MCF 10A (cell line): ENCODE measurements around the gene COL21A1. TPM values are rescaled to one million over a fixed set of nuclear protein-coding genes. Genes with fewer than 3 reads are reported as not detected.
"Not testable (repeated sequence)": the region's sequence is repeated elsewhere in the genome, so short reads cannot be mapped to it uniquely, and the experiment has no call there.

Experiments
- BruUV-seq: library from RNA; stranded (reverse); fragments of 400-500 nt; replicated peaks from 2 replicates; lab custom pipeline; 2021; lab: Mats Ljungman, UMichigan
- CTCF ChIA-PET: fragments of 300-600 bp; sonication (Branson Sonifier 250); formaldehyde crosslinking; extraction: SDS; loops from one replicate; lab custom pipeline; 2021; ENCODE audit warnings: antibody characterized with exemption, inconsistent platforms; lab: Yijun Ruan, JAX
- POLR2A ChIA-PET: fragments of 300-600, 350-650 bp; sonication (Branson Sonifier 250); formaldehyde crosslinking; extraction: SDS; loops from one replicate; lab custom pipeline; 2020; ENCODE audit warnings: antibody characterized with exemption, inconsistent platforms; lab: Yijun Ruan, JAX
- DNase-seq: peaks from one replicate; pipeline ENCODE4 v3.0.0-alpha.2; 2018; ENCODE audit not compliant: unreplicated experiment
- H3K27ac Mint-ChIP-seq: one replicate; pipeline ENCODE4 v1.8.0; 2022; ENCODE audit warnings: mild to moderate bottlenecking, low read depth, mixed read lengths; ENCODE audit not compliant: unreplicated experiment
- H3K27me3 Mint-ChIP-seq: one replicate; pipeline ENCODE4 v1.8.0; 2022; ENCODE audit warnings: mixed read lengths; ENCODE audit not compliant: insufficient read depth, unreplicated experiment
- H3K36me3 Mint-ChIP-seq: one replicate; pipeline ENCODE4 v1.8.0; 2022; ENCODE audit warnings: mild to moderate bottlenecking, moderate library complexity, mixed read lengths; ENCODE audit not compliant: insufficient read depth, unreplicated experiment
- H3K4me1 Mint-ChIP-seq: one replicate; pipeline ENCODE4 v1.8.0; 2022; ENCODE audit warnings: mixed read lengths; ENCODE audit not compliant: insufficient read depth, unreplicated experiment
- H3K4me3 Mint-ChIP-seq: one replicate; pipeline ENCODE4 v1.8.0; 2022; ENCODE audit warnings: mild to moderate bottlenecking, moderate library complexity, mixed read lengths; ENCODE audit not compliant: unreplicated experiment
- H3K9me3 Mint-ChIP-seq: one replicate; pipeline ENCODE4 v1.8.0; 2022; ENCODE audit warnings: mixed read lengths; ENCODE audit not compliant: unreplicated experiment
- intact Hi-C: fragments of 100-400 bp; cut with micrococcal nuclease; formaldehyde crosslinking; loops from 2 replicates; pipeline ENCODE4 v1.14.1; 2022
- total RNA-seq: library from RNA; stranded (reverse); gene quantifications from 2 replicates; pipeline ENCODE4 v1.2.3, GENCODE V29; 2022
- TF ChIP-seq, protein P1 (sequence below): fragments of 200-600 bp; IDR thresholded peaks from one replicate; pipeline ENCODE4 v1.8.0; 2022; ENCODE audit warnings: antibody characterized with exemption, mild to moderate bottlenecking; ENCODE audit not compliant: unreplicated experiment

Gene COL21A1
- total RNA-seq, 1 experiment from 2014 or later, result 1.8 TPM

DNA sequence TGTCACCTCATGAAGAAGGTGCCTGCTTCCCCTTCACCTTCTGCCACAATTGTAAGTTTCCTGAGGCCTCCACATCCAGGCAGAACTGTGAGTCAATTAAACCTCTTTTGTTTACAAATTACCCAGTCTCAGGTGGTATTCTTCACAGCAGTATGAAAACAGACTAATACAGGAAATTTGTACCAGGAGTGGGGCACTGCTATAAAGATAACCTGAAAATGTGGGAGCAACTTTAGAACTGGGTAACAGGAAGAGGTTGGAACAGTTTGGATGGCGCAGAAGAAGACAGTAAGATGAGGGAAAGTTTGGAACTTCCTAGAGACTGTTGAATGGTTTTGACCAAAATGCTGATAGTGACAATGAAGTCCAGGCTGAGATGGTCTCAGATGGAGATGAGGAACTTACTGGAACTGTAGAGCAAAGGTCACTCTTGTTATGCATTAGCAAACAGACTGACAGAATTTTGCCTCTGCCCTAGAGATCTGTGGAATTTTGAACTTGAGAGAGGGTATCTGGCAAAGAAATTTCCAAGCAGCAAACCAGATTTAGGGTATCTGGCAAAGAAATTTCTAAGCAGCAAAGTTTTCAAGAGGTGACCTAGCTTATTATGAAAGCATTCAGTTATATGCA lies 23.5 kb upstream of the COL21A1 start:
- no TSS peak for BruUV-seq
- Mint-ChIP-seq H3K4me3 (no peak overlapping the region), H3K4me1 (no peaks in the 10 kb centered on the region), H3K36me3 (no peaks in the 10 kb centered on the region), H3K9me3 (peaks cover 15% of the 10 kb centered on the region), H3K27me3 (no peaks in the 10 kb centered on the region), H3K27ac (no peak overlapping the region)
- intact Hi-C loops, result no loop called here
- TF ChIP-seq, protein P1, sequence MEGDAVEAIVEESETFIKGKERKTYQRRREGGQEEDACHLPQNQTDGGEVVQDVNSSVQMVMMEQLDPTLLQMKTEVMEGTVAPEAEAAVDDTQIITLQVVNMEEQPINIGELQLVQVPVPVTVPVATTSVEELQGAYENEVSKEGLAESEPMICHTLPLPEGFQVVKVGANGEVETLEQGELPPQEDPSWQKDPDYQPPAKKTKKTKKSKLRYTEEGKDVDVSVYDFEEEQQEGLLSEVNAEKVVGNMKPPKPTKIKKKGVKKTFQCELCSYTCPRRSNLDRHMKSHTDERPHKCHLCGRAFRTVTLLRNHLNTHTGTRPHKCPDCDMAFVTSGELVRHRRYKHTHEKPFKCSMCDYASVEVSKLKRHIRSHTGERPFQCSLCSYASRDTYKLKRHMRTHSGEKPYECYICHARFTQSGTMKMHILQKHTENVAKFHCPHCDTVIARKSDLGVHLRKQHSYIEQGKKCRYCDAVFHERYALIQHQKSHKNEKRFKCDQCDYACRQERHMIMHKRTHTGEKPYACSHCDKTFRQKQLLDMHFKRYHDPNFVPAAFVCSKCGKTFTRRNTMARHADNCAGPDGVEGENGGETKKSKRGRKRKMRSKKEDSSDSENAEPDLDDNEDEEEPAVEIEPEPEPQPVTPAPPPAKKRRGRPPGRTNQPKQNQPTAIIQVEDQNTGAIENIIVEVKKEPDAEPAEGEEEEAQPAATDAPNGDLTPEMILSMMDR, result no peak
- DNase-seq, result no peak
- ChIA-PET CTCF (interaction anchor here (0.5 kb wide), 1 partner anchor 981 kb away, joined by 3 read pairs; no protein-coding TSS in a partner anchor), POLR2A (no interaction called here)

DNA sequence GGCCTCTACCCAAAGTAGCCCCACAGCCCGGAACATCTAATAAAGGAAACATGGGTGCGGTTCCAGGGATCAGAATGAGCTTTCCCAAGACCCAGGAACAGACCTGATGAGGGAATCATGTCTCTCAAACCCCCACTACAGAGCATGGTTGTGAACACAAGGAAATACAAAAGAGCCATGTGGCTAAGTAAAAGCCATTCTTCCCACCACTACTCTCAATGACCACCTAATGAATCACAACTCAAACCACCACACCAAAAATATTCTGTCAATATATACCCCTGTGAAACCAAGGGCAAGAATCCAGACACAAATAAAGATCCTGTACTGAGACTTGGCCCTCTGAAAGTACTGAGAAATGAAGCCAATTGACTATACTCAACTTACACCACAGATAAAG lies 20.9 kb upstream of the COL21A1 start:
- Mint-ChIP-seq H3K36me3 (no peaks in the 10 kb centered on the region), H3K4me3 (no peak overlapping the region), H3K9me3 (peaks cover 10% of the 10 kb centered on the region), H3K27ac (no peak overlapping the region), H3K27me3 (no peaks in the 10 kb centered on the region), H3K4me1 (no peaks in the 10 kb centered on the region)
- no TSS peak for BruUV-seq
- ChIA-PET CTCF (interaction anchor here (0.9 kb wide), 1 partner anchor 12 kb away, joined by 3 read pairs; no protein-coding TSS in a partner anchor), POLR2A (interaction anchor here (1.4 kb wide), 1 partner anchor 8 kb away, joined by 4 read pairs; no protein-coding TSS in a partner anchor)
- DNase-seq, result no peak
- TF ChIP-seq, protein P1, result no peak
- intact Hi-C loops, result no loop called here

DNA sequence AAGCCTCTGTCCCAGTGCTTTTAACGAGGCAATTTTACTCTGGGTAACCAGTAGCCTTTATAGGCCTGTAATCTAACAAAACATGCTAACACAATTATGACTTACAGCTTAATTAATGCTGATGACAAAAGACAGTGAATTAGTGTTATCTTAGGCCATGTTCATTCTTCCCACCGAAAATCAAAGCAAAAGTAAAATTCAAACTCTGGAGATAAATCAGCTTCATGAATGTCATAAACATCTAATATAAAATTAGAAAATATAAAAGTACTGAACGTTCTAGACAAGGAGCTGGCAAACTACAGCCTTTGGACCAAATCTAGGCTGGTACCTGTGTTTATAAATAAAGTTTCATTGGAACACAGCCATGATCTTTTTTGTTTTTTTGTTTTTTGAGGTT lies 18.6 kb upstream of the COL21A1 start:
- DNase-seq, result no peak
- H3K9me3 Mint-ChIP-seq, result no peaks in the 10 kb centered on the region
- ChIA-PET POLR2A (interaction anchor here (0.9 kb wide), 1 partner anchor 14 kb away, joined by 3 read pairs; no protein-coding TSS in a partner anchor), CTCF (interaction anchor here (0.5 to 1.0 kb wide), 2 partner anchors 26 to 253 kb away, joined by 3 read pairs; no protein-coding TSS in a partner anchor)
- H3K27me3 Mint-ChIP-seq, result no peaks in the 10 kb centered on the region
- intact Hi-C loops, result no loop called here
- H3K36me3 Mint-ChIP-seq, result no peaks in the 10 kb centered on the region
- no peak overlapping the region for H3K27ac Mint-ChIP-seq
- TF ChIP-seq, protein P1, result no peak
- H3K4me1 Mint-ChIP-seq, result no peaks in the 10 kb centered on the region
- no TSS peak for BruUV-seq
- H3K4me3 Mint-ChIP-seq, result no peak overlapping the region

DNA sequence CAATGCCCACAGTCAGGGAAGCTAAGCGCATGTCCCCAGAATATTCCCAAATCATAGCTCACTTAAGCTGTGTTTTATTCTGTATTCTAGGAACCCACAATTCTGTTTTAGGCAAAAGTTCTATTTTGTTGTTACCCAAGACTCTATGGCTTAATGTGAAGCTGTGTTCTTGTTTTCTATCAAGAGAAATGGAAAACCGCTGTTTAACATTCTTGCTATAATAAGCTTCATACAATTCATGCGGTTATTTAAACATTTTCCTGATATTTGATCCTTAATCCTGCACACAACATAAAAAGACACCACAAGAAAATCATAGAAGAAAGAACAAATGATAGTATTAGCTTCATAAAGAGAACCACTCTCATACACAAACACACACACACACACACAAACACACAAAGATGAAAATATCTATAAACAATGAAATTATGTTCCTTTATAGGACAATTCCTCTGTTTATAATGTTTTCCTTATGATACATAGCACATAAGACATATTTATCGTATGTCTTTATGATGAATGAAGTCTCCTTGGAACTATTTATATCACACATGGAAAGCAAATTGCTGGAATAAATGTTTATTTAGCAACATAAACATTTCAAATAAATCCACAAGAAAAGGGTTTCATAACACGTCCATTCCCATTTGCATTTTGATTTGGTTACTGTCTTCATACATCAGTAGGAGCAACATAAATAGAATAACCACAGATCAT lies 16.4 kb upstream of the COL21A1 start:
- ChIA-PET POLR2A (no interaction called here), CTCF (interaction anchor here (1.2 to 1.5 kb wide), 2 partner anchors 25 to 29 kb away, joined by 3 to 6 read pairs; no protein-coding TSS in a partner anchor)
- no peak overlapping the region for H3K27ac Mint-ChIP-seq
- TF ChIP-seq, protein P1, result no peak
- no peaks in the 10 kb centered on the region for H3K36me3 Mint-ChIP-seq
- DNase-seq, result no peak
- intact Hi-C loops, result no loop called here
- no peak overlapping the region for H3K4me3 Mint-ChIP-seq
- peaks cover 16% of the 10 kb centered on the region for H3K4me1 Mint-ChIP-seq
- H3K27me3 Mint-ChIP-seq, result no peaks in the 10 kb centered on the region
- no peaks in the 10 kb centered on the region for H3K9me3 Mint-ChIP-seq
- BruUV-seq, result no TSS peak

DNA sequence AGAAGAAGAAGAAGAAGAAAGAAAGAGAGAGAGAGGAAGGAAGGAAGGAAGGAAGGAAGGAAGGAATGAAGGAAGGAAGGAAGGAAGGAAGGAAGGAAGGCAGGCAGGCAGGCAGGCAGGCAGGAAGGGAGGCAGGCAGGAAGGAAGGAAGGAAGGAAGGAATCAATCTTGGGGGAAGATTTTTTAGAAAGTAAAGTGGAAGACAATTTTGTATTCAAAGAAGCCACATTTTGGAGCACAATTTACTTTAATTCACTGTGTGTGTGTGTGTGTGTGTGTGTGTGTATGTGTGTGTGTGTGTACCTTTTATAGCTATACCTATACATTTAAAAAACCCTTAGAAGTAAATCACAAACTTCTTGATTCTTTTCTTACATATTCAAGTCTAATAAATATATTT lies 13.2 kb upstream of the COL21A1 start:
- CTCF ChIA-PET, result interaction anchor here (0.6 kb wide), 2 partner anchors 19 to 228 kb away, joined by 3 read pairs; no protein-coding TSS in a partner anchor

More for the DNA sequence above, 13.2 kb upstream of the COL21A1 start:
- peaks cover 16% of the 10 kb centered on the region for H3K4me1 Mint-ChIP-seq
- intact Hi-C loops, DNase-seq, BruUV-seq, H3K27ac Mint-ChIP-seq, H3K4me3 Mint-ChIP-seq, H3K9me3 Mint-ChIP-seq, H3K36me3 Mint-ChIP-seq, H3K27me3 Mint-ChIP-seq: not testable (repeated sequence)
- POLR2A ChIA-PET, result interaction anchor here (1.3 kb wide), 1 partner anchor 8 kb away, joined by 4 read pairs; no protein-coding TSS in a partner anchor
